Measurements from ENCODE around the gene TMPRSS9. TPM values are rescaled to one million over a fixed set of nuclear protein-coding genes. Genes with fewer than 3 reads are reported as not detected.

Gene TMPRSS9
- total RNA-seq (2014; rRNA removed; shearing (Covaris generic); ENCODE audit: low replicate concordance), result not detected in 2 replicates

GRCh38 chr19:2359992-2360685, at the start of gene TMPRSS9:
Gene TMPRSS9, plus strand, starts transcription at chr19:2360265. Its CDS starts 29,521 bp downstream, at chr19:2389786.
- Histone ChIP-seq H3K36me3 (no peaks in the 10 kb centered on the region), H3K4me3 (no peak within 1 kb of the TSS), H3K27me3 (peaks cover 19% of the 10 kb centered on the region), H3K9me3 (no peaks in the 10 kb centered on the region)
- no peak for DNase-seq

GRCh38 chr19:2311093-2311492, 49.0 kb upstream of the TMPRSS9 start:
- no peak for DNase-seq
- H3K27me3 ChIP-seq, result no peaks in the 10 kb centered on the region; the same call in 1 of the 2 replicates
- no peaks in the 10 kb centered on the region for H3K36me3 ChIP-seq
- H3K9me3 ChIP-seq, result no peaks in the 10 kb centered on the region
- no peak overlapping the region for H3K4me3 ChIP-seq

GRCh38 chr19:2312820-2313501, 47.1 kb upstream of the TMPRSS9 start:
- no peak overlapping the region for H3K4me3 ChIP-seq
- no peaks in the 10 kb centered on the region for H3K36me3 ChIP-seq
- H3K9me3 ChIP-seq, result no peaks in the 10 kb centered on the region
- DNase-seq, result no peak
- H3K27me3 ChIP-seq, result no peaks in the 10 kb centered on the region; the same call in 1 of the 2 replicates

- DNase-seq, result no peak
- H3K4me3 ChIP-seq, result no peak overlapping the region
Observed at GRCh38 chr19:2315121-2315817, 44.8 kb upstream of the TMPRSS9 start.

GRCh38 chr19:2315818-2316353, 44.2 kb upstream of the TMPRSS9 start:
- no peaks in the 10 kb centered on the region; the same call in 1 of the 2 replicates for H3K27me3 ChIP-seq
- no peak for DNase-seq
- H3K4me3 ChIP-seq, result no peak overlapping the region

More at GRCh38 chr19:2315121-2315817, 44.8 kb upstream of the TMPRSS9 start:
- Histone ChIP-seq H3K27me3 (no peaks in the 10 kb centered on the region; the same call in 1 of the 2 replicates), H3K9me3 (no peaks in the 10 kb centered on the region), H3K36me3 (no peaks in the 10 kb centered on the region)

GRCh38 chr19:2317300-2317699, 42.8 kb upstream of the TMPRSS9 start:
- H3K9me3 ChIP-seq, result no peaks in the 10 kb centered on the region
- no peak for DNase-seq
- no peak overlapping the region for H3K4me3 ChIP-seq
- H3K36me3 ChIP-seq, result no peaks in the 10 kb centered on the region
- H3K27me3 ChIP-seq, result no peaks in the 10 kb centered on the region

More at GRCh38 chr19:2315818-2316353, 44.2 kb upstream of the TMPRSS9 start:
- no peaks in the 10 kb centered on the region for H3K36me3 ChIP-seq
- no peaks in the 10 kb centered on the region for H3K9me3 ChIP-seq

- no peaks in the 10 kb centered on the region for H3K9me3 ChIP-seq
- H3K4me3 ChIP-seq, result no peak overlapping the region
- H3K36me3 ChIP-seq, result no peaks in the 10 kb centered on the region
- no peaks in the 10 kb centered on the region for H3K27me3 ChIP-seq
- no peak for DNase-seq
Observed at GRCh38 chr19:2317756-2318155, 42.3 kb upstream of the TMPRSS9 start.

- H3K27me3 ChIP-seq, result no peaks in the 10 kb centered on the region
- no peak for DNase-seq
- H3K36me3 ChIP-seq, result no peaks in the 10 kb centered on the region
- no peaks in the 10 kb centered on the region for H3K9me3 ChIP-seq
- H3K4me3 ChIP-seq, result no peak overlapping the region
Observed at GRCh38 chr19:2318923-2319322, 41.1 kb upstream of the TMPRSS9 start.

GRCh38 chr19:2319551-2319950, 40.5 kb upstream of the TMPRSS9 start:
- no peaks in the 10 kb centered on the region for H3K27me3 ChIP-seq
- no peaks in the 10 kb centered on the region for H3K9me3 ChIP-seq
- peaks cover under 1% of the 10 kb centered on the region; the same call in 1 of the 2 replicates for H3K36me3 ChIP-seq
- DNase-seq, result no peak
- no peak overlapping the region for H3K4me3 ChIP-seq

GRCh38 chr19:2320049-2320448, 40.0 kb upstream of the TMPRSS9 start:
- no peak for DNase-seq
- no peaks in the 10 kb centered on the region for H3K9me3 ChIP-seq
- no peaks in the 10 kb centered on the region for H3K27me3 ChIP-seq
- peaks cover 2% of the 10 kb centered on the region; the same call in 1 of the 2 replicates for H3K36me3 ChIP-seq
- H3K4me3 ChIP-seq, result no peak overlapping the region

GRCh38 chr19:2320939-2321338, 39.1 kb upstream of the TMPRSS9 start:
- Histone ChIP-seq H3K36me3 (peaks cover 4% of the 10 kb centered on the region), H3K9me3 (no peaks in the 10 kb centered on the region), H3K27me3 (no peaks in the 10 kb centered on the region), H3K4me3 (no peak overlapping the region)
- no peak for DNase-seq

GRCh38 chr19:2321565-2322283, 38.3 kb upstream of the TMPRSS9 start:
- H3K4me3 ChIP-seq, result no peak overlapping the region
- no peaks in the 10 kb centered on the region for H3K9me3 ChIP-seq
- H3K27me3 ChIP-seq, result no peaks in the 10 kb centered on the region
- peaks cover 11% of the 10 kb centered on the region for H3K36me3 ChIP-seq
- no peak for DNase-seq

GRCh38 chr19:2323707-2324106, 36.4 kb upstream of the TMPRSS9 start:
- Histone ChIP-seq H3K9me3 (no peaks in the 10 kb centered on the region), H3K36me3 (peaks cover 15% of the 10 kb centered on the region), H3K27me3 (no peaks in the 10 kb centered on the region), H3K4me3 (no peak overlapping the region)
- no peak for DNase-seq

- no peak overlapping the region for H3K4me3 ChIP-seq
- no peak for DNase-seq
- peaks cover 15% of the 10 kb centered on the region for H3K36me3 ChIP-seq
- H3K9me3 ChIP-seq, result no peaks in the 10 kb centered on the region
- H3K27me3 ChIP-seq, result no peaks in the 10 kb centered on the region
Observed at GRCh38 chr19:2324220-2324948, 35.7 kb upstream of the TMPRSS9 start.

GRCh38 chr19:2325281-2326046, 34.6 kb upstream of the TMPRSS9 start:
- Histone ChIP-seq H3K9me3 (no peaks in the 10 kb centered on the region), H3K36me3 (peaks cover 15% of the 10 kb centered on the region), H3K27me3 (no peaks in the 10 kb centered on the region), H3K4me3 (no peak overlapping the region)
- DNase-seq, result no peak
